NCI-H187 (cell line): ENCODE results near the gene MAEA.
"Not testable (repeated sequence)": the region's sequence is repeated elsewhere in the genome, so short reads cannot be mapped to it uniquely, and the experiment has no call there.

ENCODE experiments used
- DNase-seq, 2 experiments: peaks; one replicate each; lab custom pipeline; 2025; lab: John Stamatoyannopoulos, UW

Gene MAEA

DNA sequence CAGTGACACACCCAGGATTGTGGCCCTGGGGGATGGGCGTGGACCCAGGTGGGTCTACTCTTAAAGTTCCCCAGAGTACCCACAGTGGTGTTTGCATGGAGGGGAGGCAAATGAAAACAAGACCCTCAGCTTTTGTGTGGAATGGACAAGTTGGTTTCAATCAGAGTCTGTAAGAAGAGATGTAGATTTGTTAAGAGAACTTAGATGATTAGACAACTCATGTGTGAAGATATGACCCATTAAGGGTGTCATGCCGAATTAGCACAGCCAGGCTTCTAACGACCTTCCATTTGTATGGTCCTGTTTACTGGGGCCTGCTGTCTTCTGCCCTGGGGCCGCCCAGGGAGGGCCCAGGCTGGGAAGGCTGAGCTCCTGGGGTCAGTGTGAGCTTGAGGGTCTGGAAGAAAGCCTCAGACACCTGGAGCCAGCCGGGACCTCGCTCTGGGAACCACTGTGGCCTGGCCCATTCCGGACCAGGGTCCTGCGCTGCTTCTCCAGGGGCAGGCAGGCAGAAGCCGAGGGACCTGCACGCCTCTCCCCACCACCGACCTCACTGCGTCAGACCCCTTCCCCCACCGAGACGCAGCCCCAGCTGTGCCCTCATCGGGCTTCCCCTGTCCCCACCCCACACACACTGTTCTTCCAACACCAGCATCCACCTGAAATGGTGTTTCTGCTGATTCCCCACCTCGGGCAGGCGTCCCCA lies 77.7 kb downstream of the MAEA start:
- no peak for DNase-seq

DNA sequence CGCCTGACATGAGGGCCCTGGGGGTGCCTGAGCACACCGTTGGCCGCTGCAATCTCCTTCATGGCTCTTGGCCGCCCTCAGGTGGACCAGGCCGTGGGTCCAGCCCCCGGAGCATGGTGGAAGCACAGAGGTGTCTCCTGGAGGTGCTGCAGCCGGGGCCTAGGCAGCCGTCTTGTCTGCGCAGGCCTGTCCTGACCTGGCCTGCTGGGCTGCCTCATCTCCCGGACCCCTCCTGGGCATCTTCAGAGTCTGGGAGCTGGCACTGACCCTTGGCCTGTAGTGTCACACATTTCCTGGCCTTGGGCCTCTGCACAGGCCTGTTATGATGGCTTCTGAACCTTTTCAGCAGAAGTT lies 78.2 kb downstream of the MAEA start:
- DNase-seq, result no peak

DNA sequence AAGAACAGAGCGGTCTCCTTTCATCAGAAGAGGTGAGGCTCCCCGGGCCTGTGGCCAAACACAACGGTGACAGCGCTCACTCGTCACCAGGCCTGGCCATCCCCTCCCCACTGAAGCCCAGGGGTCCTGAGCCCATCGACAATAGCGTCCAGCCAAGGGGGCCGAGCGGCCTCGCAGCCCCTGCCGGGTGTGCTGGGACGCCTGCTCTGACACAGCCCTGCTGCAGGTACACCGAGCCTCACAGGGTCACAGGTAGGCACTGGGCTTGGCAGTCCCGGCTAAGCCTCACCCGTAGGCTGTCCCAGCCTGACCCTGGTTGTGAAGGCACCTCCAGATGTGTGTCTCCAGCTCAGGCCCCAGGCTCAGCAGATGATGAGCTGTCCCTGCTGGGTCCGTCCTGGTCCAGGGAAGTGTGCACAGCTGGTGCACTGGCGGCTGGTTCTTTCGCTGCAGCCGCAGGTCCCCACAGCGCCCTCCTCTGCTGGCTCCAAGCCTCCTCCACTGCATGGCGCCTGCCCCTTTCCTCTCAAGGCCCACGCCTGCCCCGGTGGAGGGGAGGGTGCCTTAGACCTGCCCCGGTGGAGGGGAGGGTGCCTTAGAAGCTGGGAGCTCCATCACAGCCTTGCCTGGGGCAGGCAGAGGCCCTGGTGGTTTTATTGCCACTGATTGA lies 78.9 kb downstream of the MAEA start:
- DNase-seq, result no peak

DNA sequence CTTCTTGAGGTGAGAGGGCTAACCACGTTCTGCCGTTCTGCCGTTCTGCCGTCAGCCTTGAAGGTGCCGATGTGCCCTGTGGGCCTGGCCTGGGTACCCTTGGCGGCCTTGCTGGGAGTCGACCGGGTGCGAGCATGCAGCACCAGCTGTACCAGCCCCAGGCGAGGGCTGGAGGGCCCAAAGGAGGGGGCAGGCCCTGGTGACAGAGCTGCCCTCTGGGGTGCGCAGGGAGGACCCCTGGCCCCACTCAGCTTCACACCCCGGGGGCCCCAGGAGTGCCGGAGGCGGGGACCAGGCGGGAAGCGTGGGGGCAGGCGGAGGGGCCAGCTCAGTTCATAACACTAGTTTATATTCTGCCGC lies 79.4 kb downstream of the MAEA start:
- DNase-seq, result no peak

DNA sequence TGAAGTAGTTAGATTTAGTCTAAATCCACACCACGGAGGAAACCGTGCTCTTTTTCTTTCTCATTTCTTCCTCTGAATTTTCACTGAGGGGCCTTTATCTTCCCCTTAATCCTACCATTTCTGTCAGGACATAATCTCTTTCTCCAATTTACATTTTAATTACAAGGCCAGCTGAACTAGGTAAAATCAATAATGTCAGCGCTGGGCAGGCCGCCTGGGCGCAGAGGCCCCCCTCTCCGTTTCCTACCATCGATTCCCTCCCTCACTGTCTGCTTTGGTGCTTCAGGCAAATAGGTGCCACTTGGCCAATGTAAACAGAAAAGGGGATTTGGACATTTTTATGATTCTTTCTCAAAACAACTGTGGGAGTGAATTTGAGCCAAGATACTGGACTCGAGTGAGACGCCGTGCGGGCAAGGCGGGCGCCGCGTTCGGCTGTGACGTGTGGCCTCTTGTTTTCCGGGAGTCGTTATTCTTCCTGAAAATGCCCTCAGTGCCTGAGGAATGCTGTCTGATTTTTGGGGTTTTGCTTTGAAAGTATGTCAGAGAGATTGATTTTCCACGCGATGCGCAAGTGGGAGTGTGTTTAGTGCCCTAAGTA lies 79.9 kb downstream of the MAEA start:
- DNase-seq, result no peak

DNA sequence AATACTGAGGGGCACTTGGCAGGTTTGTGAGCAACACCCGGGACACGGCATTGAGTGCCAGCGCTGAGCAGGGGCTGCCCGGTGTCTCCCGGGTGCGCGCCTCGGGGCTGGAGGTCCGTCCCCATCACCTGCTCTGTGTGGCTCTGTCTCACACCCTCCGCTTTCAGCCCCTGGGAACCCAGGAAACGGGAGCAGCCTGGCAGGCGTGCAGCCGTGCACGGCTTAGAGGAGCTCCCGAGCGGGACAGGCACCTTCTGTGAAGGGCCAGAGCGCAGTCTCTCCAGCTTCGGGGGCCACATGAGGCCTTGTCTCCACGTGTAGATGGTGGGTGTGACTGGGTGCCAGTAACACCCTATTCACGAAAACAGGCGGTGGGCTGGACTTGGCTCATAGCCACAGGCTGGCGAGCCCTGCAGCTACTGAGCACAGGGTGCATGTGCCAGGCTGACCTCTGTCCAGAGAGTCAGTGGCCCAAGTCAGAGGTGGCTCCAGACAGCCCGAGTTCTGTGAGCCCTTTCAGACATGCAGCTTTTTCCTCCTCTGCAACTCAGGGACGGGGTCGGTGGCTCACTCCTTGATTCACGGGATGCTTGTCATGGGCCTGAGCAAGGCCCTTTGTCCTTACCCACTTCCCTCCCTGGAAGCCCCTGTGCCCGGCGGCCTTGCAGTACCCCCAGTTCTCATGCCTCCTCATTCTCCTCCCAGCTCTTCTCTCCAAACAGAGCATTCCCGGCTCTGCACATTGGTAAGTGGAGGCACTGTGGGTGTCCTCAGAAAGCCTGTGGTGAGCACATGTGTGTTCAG lies 80.8 kb downstream of the MAEA start:
- no peak for DNase-seq

DNA sequence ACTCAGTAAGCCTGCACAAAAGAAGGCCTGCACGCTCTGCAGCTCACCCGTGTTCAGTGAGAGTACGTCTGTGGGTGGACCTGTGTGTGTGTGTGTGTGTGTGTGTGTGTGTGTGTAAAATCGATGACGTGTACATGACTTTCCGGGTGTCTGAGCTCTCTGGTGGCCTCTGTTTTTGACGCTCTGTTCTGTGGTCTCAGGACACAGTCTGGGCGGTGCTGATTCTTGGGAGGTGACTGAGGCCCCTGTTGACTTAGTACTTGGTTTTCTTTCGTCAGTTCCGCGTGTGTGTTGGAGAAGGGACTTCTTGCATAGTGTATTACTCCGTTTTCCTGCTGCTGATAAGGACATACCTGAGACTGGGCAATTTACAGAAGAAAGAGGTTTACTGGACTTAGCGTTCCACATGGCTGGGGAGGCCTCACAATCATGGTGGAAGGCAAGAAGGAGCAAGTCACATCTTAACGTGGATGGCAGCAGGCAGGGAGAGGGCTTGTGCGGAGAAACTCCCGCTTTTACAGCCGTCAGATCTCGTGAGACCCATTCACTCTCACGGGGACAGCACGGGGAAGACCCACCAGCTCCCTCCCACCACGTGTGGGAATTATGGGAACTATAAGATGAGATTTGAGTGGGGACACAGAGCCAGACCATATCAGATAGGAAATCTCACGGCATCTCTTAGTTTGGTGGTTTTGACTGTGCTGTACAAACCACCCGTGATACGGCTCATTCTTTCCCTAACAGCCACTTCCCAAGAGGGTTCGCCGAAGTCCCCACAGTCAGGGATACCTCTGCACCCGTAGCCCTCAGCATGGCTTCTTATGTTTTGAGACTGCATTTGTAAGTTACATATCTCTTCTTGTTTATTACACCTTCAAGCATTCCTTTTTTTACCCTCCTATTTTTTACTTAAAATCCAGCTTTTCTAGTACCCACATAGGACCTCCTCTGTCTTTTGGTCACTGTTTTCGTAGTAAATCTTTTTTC lies 81.8 kb downstream of the MAEA start:
- DNase-seq, result no peak

DNA sequence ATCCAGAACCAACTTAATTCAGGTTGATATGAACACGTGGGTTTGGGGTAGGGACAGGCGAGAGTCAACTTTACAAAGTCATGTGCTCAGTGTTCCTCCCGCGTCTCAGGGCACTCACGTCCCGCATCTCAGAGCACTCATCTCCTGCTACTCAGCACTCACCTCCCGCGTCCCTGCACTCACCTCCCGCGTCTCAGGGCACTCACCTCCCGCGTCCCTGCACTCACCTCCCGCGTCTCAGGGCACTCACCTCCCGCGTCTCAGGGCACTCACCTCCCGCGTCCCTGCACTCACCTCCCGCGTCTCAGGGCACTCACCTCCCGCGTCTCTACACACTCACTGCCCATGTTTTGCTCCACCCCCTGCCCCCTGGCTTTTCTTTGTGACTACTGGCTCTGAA lies 82.9 kb downstream of the MAEA start:
- DNase-seq, result not testable (repeated sequence)

DNA sequence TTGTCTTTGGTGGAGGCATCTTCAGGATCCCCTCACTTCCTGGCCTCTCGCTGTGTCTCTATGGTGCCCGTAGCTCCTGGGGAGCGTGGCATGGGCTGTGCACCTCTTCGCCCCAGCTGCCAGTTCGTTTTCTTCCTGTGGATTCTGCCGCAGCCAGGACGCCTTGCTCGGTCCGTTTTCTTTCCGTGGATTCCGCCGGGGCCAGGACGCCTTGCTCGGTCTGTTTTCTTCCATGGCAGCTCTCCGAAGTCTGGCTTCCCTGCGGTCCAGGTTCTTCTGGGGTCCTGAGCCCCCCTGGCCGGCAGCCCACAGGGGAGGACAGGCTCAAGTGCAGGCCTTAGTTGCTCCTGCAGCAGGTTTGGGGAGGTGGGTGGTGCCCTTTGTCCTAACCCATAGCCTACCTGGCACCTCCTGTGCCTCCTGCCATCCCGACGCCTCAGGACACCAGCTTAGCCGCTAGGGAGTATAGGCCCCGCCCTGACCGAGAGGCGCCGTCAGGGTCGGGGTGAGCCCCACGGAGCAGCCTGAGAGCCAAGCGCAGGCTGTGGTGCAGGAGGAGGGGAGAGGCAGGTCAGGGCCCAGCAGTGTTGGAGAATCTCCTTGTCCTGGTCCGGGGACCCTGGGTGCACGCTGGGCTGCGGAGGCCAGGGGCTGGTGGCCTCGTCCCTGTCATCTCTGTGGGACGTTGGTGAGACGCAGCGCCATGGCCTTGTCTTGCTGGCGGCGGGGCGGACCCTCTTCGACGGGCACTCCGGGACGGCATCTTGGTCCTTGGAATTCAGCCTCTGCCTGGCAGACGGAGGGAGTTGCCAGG lies 84.4 kb downstream of the MAEA start:
- DNase-seq, result no peak

DNA sequence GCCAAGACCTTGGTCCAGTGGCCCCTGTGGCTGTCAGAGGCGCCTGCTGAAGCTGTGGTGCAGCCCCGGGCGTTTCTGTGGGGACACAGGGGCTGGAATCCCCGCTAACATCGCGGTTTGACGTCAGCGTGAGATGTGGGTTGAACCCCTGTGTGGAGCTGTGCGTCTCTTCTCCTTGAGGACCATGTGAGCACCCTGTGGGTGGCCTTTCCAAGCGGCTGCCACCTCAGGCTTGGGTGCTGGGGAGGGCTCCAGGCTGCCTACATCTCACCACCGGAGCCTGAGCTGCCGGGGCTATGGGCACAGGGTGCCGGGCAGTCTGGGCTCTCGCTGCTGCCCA lies 85.0 kb downstream of the MAEA start:
- DNase-seq, result no peak

DNA sequence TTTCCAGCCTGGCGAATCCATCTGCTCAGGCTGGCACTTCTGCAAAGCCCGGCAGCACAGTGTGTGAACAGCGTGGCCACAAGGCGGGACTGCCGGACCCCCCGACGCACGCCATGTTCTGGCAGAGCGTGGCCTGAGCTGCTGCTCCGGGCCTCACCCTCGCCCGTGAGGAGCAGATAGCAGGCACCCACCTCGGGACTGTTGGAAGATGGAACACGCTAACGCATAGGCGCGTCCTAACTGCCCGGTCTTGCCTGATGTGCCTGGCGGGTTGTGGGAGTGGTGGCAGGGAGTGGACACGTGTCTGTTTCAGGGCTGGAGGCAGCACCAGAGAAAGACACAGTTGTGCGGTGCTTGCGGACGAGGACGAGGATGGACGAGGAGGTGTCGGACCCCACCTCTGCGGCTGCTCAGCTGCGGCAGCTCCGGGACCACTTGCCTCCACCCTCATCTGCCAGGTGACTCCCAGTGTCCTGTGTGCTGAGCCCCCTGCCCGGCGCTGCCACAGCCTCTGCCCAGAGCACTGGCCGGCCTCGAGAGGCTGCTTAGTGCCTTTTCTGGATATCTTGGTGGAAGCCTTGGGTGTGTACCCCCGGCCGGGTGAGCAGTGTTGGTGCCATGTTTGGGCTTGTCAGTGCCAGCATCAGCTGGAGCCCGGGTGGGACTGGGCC lies 85.5 kb downstream of the MAEA start:
- DNase-seq, result no peak

DNA sequence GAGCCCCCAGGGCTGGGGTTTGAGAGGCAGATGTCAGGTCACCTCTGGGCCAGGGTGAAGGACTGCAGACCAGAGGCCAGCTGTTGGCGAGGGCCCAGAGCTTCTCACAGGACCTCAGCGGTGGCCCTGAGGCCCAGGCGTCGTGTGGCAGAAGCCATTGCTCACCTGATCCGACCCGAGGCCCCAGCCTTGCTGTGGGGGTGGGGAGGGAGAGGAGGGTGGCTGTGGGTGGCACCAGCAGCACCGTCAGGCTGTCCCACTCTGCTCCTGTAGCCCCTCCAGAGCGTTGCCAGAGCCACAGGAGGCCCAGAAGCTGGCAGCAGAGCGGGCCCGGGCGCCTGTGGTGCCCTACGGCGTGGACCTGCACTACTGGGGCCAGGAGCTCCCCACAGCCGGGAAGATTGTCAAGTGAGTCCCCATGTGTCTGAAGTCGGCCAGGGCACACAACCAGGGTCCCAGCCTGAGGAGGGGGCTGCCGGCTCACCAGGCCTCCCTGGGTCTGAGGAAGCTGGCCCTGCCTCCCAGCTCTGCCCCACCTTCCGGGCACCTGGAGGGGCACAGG lies 86.2 kb downstream of the MAEA start:
- no peak for DNase-seq

DNA sequence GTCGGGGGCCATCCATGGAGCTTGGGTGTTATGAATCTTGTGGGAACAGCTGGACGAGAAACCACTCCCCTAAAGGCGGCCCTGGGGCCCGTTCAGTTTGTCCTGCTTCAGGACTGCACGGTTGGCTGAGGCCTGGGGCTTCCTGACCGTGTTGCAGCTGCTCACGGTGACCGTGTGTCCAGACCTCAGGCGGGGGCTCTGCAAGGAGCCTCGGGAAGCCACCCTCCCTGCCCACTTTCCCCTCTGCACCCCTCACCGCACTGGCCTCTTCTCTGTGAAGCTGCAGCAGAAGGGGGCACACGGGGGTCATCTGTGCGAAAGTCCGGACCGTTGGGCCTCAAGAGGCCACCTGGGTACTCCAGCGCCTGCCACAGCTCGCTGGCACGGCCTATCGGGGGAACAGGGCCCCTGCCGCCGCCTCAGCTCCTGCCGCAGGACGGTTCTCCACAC lies 86.7 kb downstream of the MAEA start:
- no peak for DNase-seq

DNA sequence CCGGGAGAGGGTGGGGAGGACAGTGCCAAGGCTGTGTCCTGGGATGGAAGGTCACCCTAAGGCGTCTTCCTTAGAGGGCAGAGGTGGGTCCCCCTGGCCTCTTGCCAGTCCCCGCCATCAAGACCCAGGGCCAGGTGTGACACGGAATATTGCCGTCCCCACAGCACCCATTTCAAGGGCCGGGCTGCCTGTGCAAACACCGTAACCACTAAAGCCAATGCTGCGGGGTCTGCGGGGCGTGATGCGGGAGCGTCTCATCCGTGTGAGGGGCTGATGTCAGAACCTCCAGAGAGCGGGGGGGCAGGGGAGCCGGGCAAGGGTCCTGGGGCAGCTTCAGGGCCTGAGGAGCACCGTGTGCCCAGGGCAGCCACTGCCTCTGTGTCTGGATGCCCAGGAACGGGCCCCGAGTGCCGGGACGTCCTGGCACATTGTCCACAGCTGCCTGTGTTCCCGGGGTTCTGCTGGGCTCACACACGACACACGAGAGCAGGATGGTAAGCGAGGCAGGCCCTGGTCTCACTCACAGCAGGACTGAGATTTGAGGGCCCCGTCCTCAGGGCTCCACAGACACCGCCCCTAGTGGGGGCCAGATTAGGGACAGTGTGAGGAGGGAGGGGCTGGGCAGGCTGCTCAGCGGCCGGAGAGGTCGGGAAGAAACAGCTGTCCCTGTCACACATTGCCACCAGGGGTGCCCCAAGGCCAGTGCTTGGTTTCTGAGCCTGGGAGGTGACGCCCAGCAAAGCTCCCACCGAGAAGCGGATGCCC lies 87.3 kb downstream of the MAEA start:
- no peak for DNase-seq

DNA sequence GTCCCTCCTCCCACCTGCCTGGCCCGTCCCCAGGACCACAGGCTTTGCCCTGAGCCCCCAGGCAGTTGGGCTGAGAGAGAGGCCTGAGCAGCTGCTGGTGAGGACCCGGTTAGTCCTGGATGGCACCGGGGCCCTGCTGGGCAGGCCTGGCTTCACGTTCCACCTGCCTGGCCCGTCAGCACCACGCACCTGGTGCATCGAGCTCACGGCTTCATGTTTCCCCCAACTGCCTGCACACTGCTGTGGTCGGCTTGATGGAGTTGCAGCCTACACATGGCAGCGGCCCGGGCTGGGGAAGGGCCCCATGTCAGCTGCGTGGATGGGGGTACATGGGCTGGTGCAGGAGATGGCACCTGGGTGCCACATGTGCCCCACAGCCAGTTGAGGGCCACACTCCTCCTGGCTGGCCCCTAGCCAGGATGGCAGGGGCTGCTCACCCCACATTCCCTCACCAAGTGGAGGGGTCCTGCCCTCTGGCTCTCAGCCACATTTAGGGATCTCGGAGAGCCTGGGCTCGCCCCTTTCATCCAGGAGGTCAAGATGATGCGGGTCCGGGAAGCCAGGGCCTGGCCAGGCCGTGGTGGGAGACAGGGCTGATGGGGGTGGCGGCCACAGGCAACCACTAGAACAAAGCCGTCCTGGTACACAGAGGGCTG lies 88.0 kb downstream of the MAEA start:
- no peak for DNase-seq

DNA sequence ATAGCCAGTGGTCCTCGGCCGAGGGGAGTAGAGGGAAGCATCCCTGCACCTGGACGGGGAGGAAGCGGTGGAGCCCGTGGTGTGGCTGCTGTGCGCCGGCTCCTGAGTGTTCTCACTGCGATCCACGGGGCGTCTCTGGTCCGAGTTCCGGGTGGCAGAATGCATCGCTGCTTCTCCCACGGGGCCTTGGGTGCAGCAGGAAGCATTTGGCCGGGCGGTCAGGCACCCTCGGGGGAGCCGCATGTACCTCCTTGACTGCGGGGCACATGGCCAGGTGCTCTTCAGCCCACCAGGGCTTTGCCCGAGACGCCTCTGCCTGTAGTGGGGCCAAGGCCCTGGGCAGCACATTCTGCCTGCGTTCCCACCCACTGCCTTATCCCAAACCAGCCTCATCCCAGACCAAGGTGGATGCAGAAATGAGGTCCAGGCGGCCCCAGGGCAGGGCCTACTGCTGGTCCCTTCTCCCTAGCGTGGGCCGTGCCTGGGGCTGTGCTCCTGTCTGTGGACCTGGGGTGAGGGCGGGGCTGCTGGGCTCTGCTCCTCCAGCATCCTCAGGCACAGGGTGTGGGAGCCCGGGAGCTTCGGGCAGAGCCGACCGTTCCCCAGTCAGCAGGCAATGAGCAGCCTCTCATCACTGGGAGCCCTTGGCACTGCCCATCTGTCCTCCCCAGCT lies 89.0 kb downstream of the MAEA start:
- DNase-seq, result no peak

DNA sequence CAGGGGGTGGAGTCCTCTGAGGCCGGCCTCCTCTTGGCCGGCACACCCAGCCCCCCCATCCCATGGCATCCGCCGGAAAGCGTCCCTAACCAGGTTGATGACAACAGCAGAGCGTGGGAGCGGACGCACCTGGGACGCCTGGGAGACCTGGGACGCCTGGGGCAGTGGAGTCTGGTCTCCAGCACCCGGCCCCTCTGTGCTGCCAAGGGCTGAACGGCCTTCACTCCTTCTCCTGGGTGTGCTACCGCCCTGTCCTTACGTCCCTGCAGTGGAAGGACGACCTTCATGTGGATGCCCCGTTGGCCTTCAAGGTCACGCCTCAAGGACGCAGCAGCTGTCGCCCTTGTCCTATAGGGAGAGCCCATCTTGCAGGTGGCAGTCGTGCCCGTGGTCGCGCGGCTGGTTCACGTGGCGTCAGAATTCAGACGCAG lies 89.7 kb downstream of the MAEA start:
- DNase-seq, result no peak

DNA sequence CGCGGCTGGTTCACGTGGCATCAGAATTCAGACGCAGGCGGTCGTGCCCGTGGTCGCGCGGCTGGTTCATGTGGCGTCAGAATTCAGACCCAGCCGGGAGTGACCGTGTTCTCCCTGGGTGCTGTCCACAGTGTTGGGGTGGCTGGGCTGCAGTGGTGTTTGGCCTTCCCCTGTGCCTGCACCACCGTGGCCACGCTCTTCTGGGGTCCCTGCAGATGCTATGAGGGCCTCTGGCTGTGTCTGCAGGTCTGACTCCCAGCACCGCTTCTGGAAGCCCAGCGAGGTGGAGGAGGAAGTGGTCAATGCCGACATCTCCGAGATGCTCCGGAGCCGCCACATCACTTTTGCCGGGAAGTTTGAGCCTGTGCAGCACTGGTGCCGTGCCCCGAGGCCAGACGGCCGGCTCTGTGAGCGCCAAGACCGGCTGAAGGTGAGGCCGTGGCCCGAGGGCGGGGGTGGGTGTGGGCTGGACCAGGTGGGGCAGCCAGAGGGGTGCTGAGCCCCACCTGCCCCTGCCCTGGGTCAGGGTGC lies 90.2 kb downstream of the MAEA start:
- DNase-seq, result no peak
